Muscle of back (tissue), 13 donors: Measurements from ENCODE around the gene C22orf42. TPM values are rescaled to one million over a fixed set of nuclear protein-coding genes. Genes with fewer than 3 reads are reported as not detected.
"Not testable (repeated sequence)": the region's sequence is repeated elsewhere in the genome, so short reads cannot be mapped to it uniquely, and the experiment has no call there.

ENCODE experiments used
- DNase-seq, 3 donors: peaks; one replicate each; pipeline versions ENCODE4 v3.0.0 to v3.0.0-alpha.2; 2013
- long read RNA-seq, 9 donors: transcript quantifications; one replicate each; lab custom pipeline, GENCODE V29; 2026
- polyA plus RNA-seq, 10 donors: library from polyadenylated mRNA; unstranded; fragments of 120-200 nt; gene quantifications; one replicate each; pipeline ENCODE4 v1.2.1, GENCODE V29; 2013; ENCODE audit not compliant: insufficient read length in 10 of 10

Gene C22orf42, protein sequence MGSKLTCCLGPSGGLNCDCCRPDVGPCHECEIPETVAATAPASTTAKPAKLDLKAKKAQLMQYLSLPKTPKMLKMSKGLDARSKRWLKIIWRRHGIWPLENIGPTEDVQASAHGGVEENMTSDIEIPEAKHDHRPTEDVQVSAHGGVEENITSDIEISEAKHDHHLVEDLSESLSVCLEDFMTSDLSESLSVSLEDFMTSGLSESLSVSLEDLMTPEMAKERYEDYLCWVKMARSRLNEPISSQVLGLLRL
- under 1 TPM in 1 of 10 donors, not detected in 9; 0.29 TPM for polyA plus RNA-seq
- long read RNA-seq, donor 1 = 0 reads
- long read RNA-seq, donor 2 = 0 reads
- long read RNA-seq, donor 3 = 0 reads
- long read RNA-seq, donor 4 = 0 reads
- long read RNA-seq, donor 5 = 0 reads
- long read RNA-seq, donor 6 = 0 reads
- long read RNA-seq, donor 7 = 0 reads
- long read RNA-seq, donor 8 = 0 reads
- long read RNA-seq, donor 9 = 0 reads

DNA sequence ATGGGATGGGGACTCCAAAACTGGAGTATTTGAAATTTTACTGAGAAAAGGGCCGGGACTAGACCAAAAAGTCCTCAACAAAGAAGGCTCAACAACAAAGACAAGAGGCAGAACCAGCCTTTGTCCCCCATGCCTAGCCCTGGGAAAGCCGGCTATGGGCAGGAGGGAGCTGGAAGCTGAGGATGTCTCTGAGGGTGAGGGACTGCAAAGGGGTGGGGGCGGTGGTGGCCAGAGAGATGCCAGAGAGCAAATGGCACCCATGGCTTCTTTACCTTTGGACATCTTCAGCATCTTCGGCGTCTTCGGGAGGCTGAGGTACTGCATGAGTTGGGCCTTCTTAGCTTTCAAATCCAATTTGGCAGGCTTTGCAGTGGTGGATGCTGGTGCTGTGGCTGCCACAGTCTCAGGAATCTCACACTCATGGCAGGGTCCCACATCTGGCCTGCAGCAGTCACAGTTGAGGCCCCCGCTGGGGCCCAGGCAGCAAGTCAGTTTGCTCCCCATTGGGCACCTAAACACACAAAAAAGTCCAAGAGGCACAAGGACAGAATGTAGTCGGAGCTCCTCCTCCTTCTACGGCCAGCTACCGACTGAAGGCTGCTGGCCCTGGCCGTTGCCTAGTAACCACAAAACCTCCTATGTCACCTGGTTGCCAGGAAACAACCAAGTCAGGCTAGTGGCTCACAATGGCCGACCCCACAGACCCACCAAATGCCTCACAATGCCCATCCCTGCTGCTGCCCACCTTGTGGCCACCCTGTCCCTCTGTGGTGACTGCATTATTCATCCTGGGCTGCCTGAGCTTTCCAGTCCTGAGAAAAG lies at the start of gene C22orf42:
TSS of gene C22orf42 (minus strand) at position 592 of the 822 bp plus-strand sequence. CDS start at position 504, 88 bp downstream.
- no peak for DNase-seq

DNA sequence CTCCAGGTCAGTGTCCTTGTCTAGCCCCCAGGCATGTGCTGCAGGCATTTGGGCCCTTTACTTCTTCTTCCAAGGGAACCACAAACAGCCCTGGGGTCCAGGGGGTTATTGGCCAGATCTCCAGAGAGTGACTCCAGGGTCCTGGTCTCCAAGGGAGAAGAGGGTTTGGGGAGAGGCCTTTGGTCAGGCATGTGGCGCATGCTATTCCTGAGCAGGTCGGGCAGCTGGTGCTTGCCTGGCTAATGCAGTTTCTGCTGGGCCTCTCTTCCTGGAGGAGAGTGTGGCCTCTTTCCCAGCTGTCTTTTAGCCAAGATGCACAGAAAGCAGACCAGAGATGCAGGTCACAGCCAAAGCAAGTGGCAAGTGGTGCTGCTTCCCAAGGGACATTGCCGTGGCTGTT lies 49.6 kb upstream of the C22orf42 start:
- DNase-seq = no peak

DNA sequence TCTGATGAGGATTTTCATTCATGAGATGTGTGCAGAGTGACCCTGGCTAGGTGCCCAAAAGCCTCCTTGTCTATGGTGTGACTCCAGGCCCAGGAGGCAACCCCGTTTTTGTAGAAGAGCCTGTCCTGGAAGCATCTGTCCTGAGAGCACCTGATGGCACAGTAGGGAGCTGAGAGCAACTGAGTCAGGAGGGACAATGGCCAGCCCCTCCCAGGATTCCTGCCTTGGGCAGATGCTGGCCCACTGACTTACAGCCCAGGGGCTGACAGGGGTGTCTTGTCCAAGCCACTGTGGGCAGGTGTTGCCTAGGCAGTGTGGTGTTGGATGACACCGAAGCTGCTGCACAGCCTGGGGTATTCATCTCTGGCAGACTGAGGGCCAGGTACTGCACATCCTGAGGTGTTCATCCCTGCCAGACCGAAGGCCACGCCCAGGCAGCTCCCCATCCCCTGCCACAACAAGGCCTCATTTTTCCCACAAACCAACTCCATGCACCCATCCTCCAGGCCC lies 48.9 kb upstream of the C22orf42 start:
- no peak for DNase-seq

DNA sequence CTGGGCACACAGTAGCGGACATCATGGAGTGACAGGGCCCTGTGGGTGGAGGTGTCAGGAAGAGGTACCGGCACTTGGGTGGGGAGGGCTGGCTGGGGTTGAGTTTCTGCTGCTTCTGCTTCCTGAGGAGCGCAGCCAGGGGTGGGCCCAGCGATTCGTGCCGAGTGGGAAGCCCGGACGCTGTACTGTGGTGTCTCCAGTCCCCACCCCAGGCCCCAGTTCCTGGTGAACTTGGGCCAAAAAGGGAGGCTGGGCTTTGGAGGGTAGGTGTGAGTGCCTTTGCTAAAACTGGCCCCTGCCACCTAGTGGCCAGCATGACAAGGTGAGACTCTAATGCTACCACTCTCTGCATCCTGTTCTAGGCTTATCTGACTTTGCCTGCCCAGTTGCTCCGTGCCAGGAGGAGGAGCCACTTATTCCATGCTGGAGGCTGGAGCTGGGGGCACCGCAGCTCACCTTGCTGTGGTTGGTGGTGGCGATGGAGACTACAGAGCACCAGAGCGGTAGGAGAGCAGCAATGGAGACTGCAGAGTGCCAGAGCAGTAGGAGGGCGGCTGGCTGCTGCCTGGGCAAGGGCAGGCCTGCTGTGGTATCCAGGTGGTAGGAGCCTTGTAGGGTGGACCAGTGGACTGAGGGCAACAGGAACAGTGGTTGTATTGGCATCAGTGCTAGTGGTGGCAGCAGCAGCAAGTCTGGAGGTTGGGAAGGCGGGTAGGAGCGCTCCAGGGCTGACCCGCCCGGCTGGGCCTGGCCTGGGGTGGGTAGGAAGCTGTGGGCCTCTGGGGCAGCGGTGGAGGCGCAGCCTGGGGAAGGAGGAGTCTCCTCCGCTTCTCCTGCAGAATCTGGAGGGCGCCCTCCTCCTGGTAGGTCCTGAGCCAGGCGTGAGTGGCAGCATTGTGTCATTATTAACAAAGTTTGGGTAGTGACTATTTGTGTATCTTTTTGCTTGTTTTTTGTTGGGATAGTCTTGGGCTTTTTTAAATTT lies 48.0 kb upstream of the C22orf42 start:
- DNase-seq = no peak

DNA sequence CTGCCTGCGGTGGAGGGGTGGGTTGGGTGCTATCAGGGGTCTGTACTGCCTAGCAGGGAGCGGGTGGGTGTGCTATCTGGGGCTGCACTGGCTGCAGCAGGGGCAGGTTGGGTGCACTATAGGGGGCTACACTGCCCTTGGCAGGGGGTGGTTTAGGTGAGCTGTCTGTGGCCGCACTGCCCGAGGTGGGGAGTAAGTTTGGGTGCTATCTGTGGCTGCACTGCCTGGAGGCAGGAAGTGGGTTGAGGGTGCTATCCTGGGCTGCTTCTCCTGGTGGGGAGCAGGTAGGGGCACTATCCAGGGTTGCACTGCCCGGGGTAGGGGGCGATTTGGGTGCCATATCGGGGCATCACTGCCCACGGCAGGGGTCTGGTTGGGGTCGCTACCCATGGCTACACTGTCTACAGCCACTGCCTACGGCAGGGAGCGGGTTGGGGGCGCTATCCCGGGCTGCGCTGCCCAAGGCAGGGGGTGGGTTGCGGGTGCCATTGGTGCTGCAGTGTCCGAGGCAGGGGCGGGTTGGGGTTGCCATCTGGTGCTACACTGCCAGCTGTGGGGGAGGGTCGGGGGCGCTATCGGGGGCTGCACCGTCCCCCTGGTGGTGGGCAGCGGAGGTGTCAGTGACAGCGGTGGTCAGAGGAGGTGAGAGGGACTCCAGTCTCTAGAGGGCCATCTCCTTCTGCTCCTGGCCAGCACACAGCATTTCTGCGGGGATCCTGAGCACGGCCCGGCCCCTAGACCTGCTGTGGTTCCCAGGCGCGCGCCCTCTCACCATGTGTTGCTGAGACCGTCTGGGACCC lies 47.1 kb upstream of the C22orf42 start:
- DNase-seq = no peak

DNA sequence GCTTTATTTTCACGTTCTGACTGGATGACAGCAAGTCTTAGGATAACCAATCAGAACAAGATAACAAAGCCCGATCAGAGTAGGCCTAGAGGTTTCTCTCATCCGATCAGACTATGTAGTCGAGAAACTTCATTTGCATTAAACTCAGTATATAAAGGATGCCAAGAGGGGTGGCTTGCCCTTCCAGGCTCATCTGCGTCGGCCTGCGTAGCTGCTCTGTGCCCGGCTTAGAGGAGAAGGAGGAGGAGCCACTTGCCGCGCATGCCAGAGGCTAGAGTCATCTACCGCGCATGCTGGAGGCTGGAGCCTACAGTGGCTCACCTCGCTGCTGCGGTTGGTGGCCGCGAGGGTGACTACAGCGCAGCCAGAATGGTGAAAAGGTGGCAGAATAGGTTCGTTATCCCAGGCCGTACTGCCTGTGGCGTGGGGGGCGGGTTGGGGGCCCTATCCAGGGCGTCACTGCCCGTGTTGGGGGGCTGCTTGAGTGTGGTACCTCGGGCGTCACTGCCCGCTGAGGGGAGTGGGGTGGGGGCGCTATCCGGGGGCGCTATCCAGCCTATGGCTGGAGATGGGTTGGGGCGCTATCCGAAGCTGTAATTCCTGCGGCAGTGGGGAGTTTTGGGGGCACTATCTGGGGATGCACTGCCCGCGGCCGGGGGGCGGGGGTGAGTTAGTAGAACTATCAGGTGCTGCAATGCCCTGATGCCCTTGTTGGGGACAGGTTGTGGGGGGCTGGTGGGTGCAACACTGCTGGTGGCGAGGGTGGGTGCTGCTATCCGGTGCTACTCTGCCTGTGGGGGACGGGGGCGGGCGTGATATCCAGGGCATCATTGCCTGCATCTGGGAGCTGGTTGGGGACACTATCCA lies 46.0 kb upstream of the C22orf42 start, which contains the start of gene RFPL2:
TSS of gene RFPL2 (minus strand) at position 218 of the 867 bp plus-strand sequence. CDS start 2,622 bp downstream, outside the sequence.
- peak in 1 of 3 donors; percentile 45 for DNase-seq

DNA sequence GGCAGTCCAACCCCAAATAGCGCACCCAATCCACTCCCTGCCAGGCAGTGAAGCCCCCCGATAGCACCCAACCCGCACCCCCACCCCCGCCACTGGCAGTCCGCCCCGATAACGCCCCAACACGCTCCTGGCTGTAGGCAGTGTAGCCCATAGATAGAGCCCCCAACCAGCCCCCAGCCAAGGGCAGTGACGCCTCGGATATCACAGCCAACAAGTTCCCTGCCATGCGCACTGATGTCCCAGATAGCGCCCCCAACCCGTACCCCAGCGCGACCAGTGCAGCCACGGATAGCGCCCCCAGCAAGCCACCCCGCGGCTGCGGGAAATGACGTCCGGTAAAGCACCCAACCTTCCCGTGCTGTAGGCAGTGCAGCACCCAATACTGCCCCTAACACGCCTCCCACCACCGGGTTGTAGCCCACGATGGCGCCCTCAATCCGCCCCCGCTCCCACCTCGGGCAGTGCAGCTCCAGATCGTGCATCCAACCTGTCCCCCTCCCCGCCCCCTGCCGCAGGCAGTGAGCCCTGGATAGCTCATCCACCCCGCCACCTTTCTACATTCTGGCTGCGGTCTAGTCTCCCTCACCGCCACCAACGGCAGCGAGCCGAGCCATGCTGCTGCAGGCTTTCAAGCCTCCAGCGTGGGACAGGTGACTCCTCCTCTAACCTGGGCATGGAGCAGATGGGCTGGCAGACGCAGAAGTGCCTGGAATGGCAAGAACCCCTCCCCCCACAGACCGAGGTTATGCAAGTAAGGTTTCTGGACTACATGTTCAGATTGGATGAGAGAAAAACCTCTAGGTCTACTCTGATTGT lies 45.1 kb upstream of the C22orf42 start:
- DNase-seq = no peak

DNA sequence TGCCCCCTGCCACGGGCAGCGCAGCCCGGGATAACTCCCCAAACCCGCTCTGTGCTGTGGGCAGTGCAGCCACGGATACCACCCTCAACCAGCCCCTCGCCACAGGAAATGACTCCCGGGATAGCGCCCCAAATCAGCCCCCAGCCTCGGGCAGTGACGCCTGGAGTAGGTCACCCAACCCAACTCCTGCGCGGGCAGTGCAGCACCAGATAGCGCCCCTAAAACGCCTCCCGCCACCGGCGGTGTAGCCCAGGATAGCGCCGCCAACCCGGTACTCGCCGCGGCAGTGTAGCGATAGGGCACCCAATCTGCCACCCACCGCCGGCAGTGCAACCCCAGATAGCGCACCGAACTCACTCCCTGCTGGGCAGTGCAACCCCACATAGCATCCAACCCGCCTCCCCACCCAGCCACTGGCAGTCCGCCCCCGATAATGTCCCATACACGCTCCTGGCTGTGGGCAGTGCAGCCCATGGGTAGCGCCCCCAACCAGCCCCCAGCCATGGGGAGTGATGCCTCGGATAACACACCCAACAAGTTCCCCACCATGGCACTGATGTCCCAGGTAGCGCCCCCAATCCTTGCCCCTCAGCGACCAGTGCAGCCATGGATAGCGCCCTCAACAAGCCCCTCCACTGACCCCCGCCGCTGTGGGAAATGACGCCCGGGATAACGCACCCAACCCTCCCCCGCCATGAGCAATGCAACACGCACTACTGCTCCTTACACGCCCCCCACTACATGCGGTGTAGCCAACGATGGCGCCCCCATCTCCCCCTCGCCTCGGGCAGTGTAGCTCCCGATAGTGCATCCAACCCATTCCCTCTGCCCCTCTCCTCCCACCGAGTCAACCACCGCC lies 44.3 kb upstream of the C22orf42 start:
- DNase-seq = no peak

DNA sequence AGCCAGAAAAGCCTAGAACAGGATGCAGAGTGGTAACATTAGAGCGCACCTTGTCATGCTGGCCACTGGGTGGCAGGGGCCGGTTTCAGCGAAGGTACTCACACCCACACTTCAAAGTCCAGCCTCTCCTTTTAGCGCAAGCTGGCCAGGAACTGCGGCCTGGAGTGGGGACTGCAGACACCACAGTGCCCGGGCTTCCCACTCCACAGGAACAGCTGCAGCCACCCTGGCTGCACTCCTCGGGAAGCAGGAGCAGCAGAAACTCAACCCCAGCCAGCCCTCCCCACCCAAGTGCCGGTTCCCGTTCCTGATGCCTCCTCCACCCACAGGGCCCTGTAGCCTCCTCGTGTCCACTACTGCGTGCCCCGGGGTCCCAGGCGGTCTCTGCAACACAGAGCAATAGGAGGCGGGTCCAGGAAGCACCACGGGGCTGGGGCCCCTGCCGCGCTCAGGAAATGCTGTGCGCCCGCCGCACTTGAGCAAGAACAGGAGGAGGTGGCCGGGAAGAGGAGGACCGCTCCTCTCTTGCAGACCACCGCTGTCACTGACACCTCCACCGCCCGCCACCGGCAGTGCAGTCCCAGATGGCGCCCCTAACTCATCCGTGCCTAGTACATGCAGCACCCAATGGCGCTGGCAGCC lies 43.6 kb upstream of the C22orf42 start:
- peak in 1 of 3 donors; percentile 49 for DNase-seq

DNA sequence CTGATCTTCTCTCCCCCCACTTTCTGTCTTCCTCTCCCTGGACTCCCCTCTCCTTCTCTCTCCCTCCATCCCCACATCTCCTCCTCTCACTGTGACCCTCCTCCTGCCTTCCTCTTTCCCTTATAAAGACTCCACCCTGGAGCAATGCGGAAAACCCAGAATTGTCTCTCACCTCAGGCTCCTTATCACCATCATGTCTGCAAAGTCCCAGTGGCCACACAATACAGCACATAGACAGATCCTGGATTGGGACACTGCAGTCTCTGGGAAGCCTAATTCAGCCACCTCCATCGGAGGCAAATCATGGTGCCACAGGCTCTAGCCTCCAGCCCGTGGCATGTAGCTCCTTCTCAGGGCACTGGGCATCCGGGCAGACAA lies 43.0 kb upstream of the C22orf42 start:
- no peak for DNase-seq

DNA sequence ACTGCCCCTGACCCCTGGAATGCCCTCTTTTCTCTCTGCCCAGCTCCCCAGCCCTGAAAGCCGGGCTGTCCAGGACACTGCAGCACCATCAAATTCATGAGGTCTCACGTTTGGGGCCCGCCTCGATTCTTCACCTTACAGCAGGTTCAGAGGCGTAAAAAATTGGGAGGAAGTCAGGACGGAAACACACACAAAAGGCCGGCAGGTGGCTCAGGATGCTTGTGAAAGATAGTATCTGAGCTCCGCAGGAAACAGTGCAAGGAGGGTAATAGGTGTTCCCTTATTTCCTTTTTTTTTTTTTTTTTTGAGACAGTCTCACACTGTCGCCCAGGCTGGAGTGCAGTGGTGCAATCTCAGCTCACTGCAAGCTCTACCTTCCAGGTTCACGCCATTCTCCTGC lies 41.6 kb upstream of the C22orf42 start:
- no peak for DNase-seq

DNA sequence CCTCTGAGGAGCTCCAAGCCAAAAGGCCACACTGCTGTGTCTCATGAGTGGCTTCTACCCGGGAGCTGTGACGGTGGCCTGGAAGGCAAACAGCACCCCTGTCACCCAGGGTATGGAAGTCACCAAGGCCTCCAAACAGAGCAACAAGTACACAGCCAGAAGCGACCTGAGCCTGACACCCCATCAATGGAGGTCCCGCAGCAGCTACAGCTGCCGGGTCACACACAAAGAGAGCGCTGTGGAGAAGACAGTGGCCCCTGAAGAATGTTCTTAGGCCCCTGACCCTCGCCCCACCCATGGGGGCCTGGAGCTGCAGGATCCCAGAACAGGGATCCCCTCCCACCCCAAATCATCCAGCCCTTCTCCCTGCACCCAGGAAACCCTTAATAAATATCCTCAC lies 40.9 kb upstream of the C22orf42 start:
- no peak for DNase-seq

DNA sequence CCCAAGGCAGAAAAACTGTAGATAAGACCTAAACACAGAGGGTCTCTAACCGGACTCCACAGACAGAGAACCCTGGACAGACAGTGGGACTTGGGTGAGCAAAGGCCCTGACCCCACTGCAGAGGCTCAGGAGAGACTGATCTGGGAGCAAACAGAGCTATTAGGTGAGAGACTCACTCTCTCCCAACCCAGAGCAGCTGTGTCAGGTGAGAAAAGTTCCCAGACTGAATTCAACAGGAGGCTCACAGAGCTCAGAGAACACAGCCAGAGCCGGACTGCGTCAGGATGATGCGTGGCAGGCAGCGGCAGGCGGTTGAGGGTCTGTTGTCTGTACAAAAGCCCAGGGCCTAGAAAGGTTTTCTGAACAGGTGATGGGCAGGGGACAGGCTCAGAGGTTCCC lies 40.2 kb upstream of the C22orf42 start:
- no peak for DNase-seq

DNA sequence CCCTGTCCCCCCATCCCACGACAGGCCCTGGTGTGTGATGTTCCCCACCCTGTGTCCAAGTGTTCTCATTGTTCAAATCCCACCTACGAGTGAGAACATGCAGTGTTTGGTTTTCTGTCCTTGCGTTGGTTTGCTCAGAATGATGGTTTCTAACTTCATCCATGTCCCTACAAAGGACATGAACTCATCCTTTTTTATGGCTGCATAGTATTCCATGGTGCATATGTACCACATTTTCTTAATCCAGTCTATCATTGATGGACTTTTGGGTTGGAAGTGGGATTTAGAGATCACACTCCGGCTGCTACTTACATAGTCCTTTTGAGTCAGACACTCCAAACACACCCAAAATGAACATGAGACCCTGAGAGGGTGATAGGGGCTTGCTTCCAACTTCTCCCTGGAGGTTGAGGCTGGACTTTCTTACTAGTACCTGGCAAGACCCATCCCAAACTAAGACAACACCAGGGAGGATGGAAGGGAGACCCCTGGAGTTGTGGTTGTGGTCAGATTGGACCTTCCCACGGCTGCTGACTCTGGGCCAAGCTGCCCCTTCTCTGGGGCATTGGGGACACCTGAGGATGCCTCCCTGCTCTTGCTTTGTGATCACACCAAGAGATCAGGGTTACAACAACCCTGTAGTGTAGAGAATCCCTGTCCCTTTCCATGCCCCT lies 38.6 kb upstream of the C22orf42 start:
- DNase-seq = not testable (repeated sequence)

DNA sequence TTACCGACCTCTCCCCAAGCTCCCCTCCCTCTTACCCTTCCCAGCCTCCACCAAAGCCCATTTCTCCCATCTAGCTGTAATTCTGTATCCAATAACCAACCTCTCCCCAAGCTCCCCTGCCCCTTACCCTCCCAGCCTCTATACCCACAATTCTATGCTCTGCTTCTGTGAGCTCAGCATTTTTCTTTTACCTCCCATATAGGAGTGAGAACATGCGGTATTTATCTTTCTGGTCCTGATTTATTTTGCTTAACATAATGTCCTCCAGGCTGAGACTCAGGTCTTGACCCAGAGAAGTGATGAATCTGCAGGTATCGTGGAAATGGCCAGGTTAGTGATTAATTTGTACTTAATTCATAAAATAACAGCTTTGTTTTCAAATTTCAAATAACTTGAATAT lies 36.8 kb upstream of the C22orf42 start:
- DNase-seq = not testable (repeated sequence)

DNA sequence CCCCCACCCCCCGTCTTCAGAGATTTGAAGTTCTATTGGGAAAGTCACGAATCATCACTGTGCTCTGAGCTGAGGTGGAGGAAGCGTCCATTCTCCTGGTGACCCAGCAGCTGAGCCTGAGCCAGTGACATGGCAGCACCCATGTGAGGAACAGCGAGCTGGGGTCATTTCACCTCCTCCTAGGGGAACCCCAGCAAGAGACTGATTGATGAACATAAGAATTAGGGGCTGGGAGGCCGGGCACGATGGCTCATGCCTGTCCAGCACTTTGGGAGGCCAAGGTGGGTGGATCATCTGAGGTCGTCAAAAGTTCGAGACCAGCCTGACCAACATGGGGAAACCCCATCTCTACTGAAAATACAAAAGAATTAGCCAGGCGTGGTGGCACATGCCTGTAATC lies 34.2 kb upstream of the C22orf42 start:
- not testable (repeated sequence) for DNase-seq
